Lung (tissue), 12 donors: ENCODE results near the gene TADA2A. TPM values are rescaled to one million over a fixed set of nuclear protein-coding genes. Genes with fewer than 3 reads are reported as not detected.

ENCODE experiments used
- ATAC-seq: fragments of 200-7000 bp; cut with Tn5 transposase; one replicate; pipeline ENCODE4 v1.9.1; 2020; ENCODE audit warnings: moderate number of reproducible peaks; ENCODE audit not compliant: insufficient read depth, low FRiP score
- DNase-seq, 3 donors: peaks; one replicate each; pipeline ENCODE4 v3.0.0-alpha.2; 2013 to 2017
- H3K27ac ChIP-seq, 2 donors: one replicate each; pipeline ENCODE4 v1.5.1; 2013; ENCODE audit warnings: mild to moderate bottlenecking in 2 of 2, moderate library complexity in 2 of 2, control low read depth in 1 of 2, inconsistent platforms in 1 of 2, low read depth in 1 of 2, low read length in 1 of 2
- H3K27me3 ChIP-seq, 3 donors: one replicate each; pipeline ENCODE4 v1.5.1; 2013; ENCODE audit warnings: low read length in 2 of 3; ENCODE audit not compliant: control insufficient read depth in 3 of 3, insufficient read depth in 3 of 3
- H3K36me3 ChIP-seq, 4 donors: one replicate each; pipeline ENCODE4 v1.5.1; 2013; ENCODE audit warnings: low read length in 4 of 4, mild to moderate bottlenecking in 1 of 4, moderate library complexity in 1 of 4; ENCODE audit not compliant: control insufficient read depth in 4 of 4, insufficient read depth in 4 of 4
- H3K4me1 ChIP-seq, 5 donors: one replicate each; pipeline ENCODE4 v1.5.1; 2013; ENCODE audit warnings: low read length in 5 of 5, mild to moderate bottlenecking in 2 of 5, moderate library complexity in 1 of 5; ENCODE audit not compliant: control insufficient read depth in 5 of 5, insufficient read depth in 5 of 5
- H3K4me3 ChIP-seq: one replicate; pipeline ENCODE4 v1.5.1; 2013; ENCODE audit warnings: mild to moderate bottlenecking, control low read depth, moderate library complexity
- H3K9ac ChIP-seq, 2 donors: one replicate each; pipeline ENCODE4 v1.5.1; 2013; ENCODE audit warnings: low read length in 2 of 2, control low read depth in 1 of 2; ENCODE audit not compliant: insufficient read depth in 1 of 2
- H3K9me3 ChIP-seq, 4 donors: one replicate each; pipeline ENCODE4 v1.5.1; 2013; ENCODE audit warnings: low read length in 3 of 4, mild to moderate bottlenecking in 1 of 4, moderate library complexity in 1 of 4; ENCODE audit not compliant: control insufficient read depth in 4 of 4, insufficient read depth in 3 of 4
- WGBS, 2 donors: extraction: QIAGEN DNeasy Blood & Tissue Kit; methylation state at CpG; one replicate each; pipeline ENCODE4 v1.1.7; 2013; 5-methylcytosine and 5-hydroxymethylcytosine counted together
- polyA plus RNA-seq, 2 donors: library from polyadenylated mRNA; stranded (reverse); fragments of 200-250 nt; gene quantifications; one replicate each; pipeline ENCODE4 v1.2.1, GENCODE V29; 2013
- total RNA-seq, 2 donors: library from RNA; depleted of rRNA in 1 of 2; stranded (reverse); fragments of >200 nt in 1 of 2; gene quantifications; one replicate each; pipeline ENCODE4 v1.2.1, GENCODE V29; 2014 to 2021
- TF ChIP-seq, protein P1 (sequence below): IDR thresholded peaks from 2 replicates; pipeline ENCODE4 v1.5.1; 2012; ENCODE audit warnings: mild to moderate bottlenecking; ENCODE audit errors: control extremely low read depth, extremely low read depth
- donor health status: control.
- donor health status: control.
- donor health status: Bipolar disorder and iron deficiency.
- donor health status: healthy.
- donor health status: DM: yes; HTN: yes; CAD: no.

The TADA2A gene
- total and polyA plus RNA-seq, 4 donors: 7.4 to 28.6 (median 16.9) TPM

DNA sequence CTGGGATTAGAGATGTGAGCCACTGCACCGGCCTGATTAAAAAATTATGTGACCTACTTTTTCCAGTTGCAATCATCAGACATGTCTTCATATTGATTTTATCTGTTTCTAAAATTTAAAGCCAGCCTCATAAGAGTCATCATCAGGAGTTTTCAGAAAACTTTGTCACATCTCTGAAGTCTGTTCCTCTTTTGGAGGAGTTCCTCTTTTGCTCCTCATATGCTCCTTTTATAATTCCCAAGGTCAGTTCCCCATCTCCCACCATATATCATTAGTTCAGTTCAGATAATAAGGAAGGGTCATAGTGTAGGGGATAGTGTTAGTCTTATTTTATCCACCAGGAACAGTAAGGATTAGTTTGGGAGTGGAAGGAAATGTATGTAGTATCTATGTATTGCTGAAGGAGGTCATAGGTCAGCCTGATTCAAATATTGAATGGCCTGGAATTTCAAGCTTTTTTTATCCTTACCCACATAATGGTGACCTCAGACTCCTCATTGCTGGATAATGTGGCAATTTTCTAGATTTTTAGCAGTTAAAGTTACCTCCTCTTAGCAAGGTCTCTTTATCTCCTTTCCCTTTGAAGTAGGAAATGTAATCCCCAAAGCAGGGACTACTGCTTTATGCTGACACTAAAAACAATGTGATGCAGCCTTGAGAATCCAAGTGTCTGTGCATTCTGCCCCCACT lies 69.2 kb downstream of the TADA2A start:
- ATAC-seq (no peak), DNase-seq (no peak)
- Histone ChIP-seq H3K9me3 (no peaks in the 10 kb centered on the region), H3K4me1 (peaks cover 0 to 12% (median 0%) of the 10 kb centered on the region in 5 donors), H3K27me3 (no peaks in the 10 kb centered on the region), H3K36me3 (peaks cover 17 to 39% (median 26%) of the 10 kb centered on the region in 4 donors), H3K4me3 (no peak overlapping the region), H3K9ac (no peak overlapping the region), H3K27ac (no peak overlapping the region)
- 63 to 88% methylated on average over 1 of the region's 1 CpG for whole genome bisulfite sequencing, 2 donors
- TF ChIP-seq, protein P1, sequence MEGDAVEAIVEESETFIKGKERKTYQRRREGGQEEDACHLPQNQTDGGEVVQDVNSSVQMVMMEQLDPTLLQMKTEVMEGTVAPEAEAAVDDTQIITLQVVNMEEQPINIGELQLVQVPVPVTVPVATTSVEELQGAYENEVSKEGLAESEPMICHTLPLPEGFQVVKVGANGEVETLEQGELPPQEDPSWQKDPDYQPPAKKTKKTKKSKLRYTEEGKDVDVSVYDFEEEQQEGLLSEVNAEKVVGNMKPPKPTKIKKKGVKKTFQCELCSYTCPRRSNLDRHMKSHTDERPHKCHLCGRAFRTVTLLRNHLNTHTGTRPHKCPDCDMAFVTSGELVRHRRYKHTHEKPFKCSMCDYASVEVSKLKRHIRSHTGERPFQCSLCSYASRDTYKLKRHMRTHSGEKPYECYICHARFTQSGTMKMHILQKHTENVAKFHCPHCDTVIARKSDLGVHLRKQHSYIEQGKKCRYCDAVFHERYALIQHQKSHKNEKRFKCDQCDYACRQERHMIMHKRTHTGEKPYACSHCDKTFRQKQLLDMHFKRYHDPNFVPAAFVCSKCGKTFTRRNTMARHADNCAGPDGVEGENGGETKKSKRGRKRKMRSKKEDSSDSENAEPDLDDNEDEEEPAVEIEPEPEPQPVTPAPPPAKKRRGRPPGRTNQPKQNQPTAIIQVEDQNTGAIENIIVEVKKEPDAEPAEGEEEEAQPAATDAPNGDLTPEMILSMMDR: no peak

DNA sequence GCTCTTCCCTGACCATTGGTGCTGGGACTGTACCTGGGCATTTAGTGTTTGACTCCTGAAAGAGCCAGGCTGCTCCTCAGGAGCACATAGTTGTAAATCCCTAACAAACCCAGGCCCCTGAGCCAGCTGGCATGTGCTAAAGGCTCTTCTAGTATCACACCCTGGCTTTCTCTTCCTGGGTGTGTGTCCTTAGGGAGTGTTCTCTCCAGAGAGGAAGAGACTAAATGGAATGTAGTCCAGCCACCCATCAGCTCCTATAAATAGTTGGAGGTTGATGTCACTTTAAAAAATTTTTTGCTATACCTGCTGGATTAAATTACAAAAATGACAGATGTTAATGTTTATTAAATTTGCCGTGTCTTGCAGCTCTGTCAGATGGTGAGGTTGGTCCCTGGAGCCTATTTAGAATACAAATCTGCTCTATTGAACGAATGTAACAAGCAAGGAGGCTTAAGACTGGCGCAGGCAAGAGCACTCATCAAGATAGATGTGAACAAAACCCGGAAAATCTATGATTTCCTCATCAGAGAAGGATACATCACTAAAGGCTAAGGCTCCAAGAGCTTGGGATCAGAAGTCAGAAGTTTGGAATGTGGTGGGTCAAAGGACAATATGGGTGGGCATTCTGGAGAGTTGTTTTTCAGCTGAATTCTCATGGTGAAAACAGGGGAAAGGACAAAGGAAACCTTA lies 69.9 kb downstream of the TADA2A start:
- peaks cover 0 to 12% (median 0%) of the 10 kb centered on the region in 5 donors for H3K4me1 ChIP-seq
- H3K27me3 ChIP-seq: no peaks in the 10 kb centered on the region
- peaks cover 13 to 36% (median 24%) of the 10 kb centered on the region in 4 donors for H3K36me3 ChIP-seq
- WGBS, 2 donors: 80 to 84% methylated on average over 4 of the region's 4 CpGs
- DNase-seq (no peak), ATAC-seq (no peak)
- no peaks in the 10 kb centered on the region for H3K9me3 ChIP-seq
- TF ChIP-seq, protein P1: no peak
- H3K4me3 ChIP-seq: no peak overlapping the region
- no peak overlapping the region for H3K27ac ChIP-seq
- no peak overlapping the region for H3K9ac ChIP-seq

DNA sequence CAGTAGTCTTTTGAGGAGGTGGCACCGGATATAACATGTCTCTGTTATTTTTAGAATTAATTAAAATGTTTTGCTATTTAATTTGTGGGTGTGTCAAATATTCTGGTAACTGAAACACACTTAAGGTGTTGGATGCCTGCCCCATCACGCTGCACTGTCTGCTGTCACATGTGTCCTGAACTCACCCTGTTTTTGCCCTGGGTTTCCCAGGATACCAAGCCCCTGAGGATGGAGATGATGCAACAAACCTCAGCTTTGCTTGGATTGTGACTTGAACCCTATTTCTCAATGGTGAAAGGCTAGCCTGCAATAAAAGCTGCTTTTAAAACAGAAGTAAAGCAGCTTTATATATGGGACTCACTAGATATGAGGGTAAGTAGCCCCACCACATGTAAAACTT lies 71.5 kb downstream of the TADA2A start:
- H3K36me3 ChIP-seq: peaks cover 13 to 30% (median 22%) of the 10 kb centered on the region in 4 donors
- TF ChIP-seq, protein P1: no peak
- H3K27ac ChIP-seq: no peak overlapping the region
- no peaks in the 10 kb centered on the region for H3K9me3 ChIP-seq
- no peak overlapping the region for H3K9ac ChIP-seq
- no peak for ATAC-seq
- H3K27me3 ChIP-seq: no peaks in the 10 kb centered on the region
- H3K4me3 ChIP-seq: no peak overlapping the region
- WGBS, 2 donors: 58 to 77% methylated on average over 2 of the region's 2 CpGs
- no peak for DNase-seq
- H3K4me1 ChIP-seq: peaks cover 0 to 12% (median 3%) of the 10 kb centered on the region in 5 donors
